HG03175 (cell line): ENCODE results near the gene HSPA5.
A peak's percentile ranks its signal among the peaks of the same experiment; 100 is the strongest.
"Not testable (repeated sequence)": the region's sequence is repeated elsewhere in the genome, so short reads cannot be mapped to it uniquely, and the experiment has no call there.

Experiments used
- ATAC-seq: cut with Tn5 transposase; IDR thresholded peaks from one replicate; pipeline ENCODE4 v1.9.1; 2021; ENCODE audit warnings: mild to moderate bottlenecking, moderate library complexity; ENCODE audit not compliant: unreplicated experiment

HSPA5 gene

DNA sequence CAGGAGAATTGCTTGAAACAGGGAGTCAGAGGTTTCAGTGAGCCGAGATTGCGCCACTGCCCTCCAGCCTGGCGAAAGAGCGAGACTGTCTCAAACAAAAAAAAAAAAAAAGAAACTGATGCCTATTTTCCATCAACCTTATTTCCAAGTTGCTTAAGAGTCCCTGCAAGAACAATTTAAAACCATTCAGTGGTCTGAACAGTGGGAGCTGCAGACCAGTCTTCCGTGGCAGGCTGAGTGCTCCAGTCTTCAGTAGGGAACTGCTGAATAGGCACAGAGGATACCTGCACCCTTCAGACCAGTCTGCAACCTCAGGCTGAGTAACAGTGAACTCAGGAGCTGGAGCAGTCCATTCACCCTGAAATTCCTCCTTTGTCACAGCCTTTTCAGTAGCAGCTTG lies 46.7 kb downstream of the HSPA5 start:
- not testable (repeated sequence) for ATAC-seq

DNA sequence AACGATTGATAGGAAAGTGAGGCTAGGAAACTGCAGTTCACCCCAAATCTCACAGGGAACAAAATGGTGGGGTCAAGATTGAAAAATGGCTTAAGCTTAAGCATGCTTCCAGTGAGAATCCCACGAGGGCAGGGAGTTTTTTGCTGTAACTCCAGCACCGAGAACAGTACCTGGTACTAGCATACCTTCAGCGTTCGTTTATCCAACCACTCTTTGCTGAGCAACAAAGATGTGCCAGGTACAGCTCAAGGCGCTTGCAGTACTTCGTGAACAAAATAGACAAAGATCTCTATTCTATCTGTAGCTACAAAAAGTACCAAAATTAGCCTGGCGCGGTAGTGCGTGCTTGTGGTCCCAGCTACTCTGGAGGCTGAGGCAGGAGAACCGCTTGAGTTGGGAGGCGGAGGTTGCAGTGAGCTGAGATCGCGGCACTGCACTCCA lies 50.8 kb downstream of the HSPA5 start:
- no peak for ATAC-seq

GRCh38 chr9:125189361-125190289 lies 51.5 kb downstream of the HSPA5 start, which contains the start of gene PPP6C:
Gene PPP6C (minus strand): TSS chr9:125189803. CDS start chr9:125189718, 85 bp downstream.
- peak; percentile 97 for ATAC-seq

DNA sequence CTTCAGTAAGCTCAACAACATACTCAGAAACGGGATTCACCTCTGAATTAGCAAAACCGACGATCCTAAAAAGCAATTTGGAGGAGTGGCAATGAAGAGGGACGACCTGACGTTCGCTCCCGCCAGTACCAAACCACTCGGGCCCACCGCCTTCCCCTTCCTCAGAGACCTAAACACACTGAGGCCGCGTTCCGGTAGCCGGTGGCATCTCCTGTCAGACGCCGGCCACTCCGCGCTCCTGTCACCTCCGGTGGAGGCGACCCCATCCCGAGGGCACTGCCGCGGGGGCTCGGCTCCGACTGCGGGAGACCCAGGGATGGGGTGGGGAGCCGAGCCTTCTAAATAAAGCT lies 52.2 kb downstream of the HSPA5 start:
- ATAC-seq, result peak; percentile 21
